H1 (cell line): ENCODE data around the gene CALHM3. TPM values are rescaled to one million over a fixed set of nuclear protein-coding genes. Genes with fewer than 3 reads are reported as not detected.

Experiments used
- CBX8 ChIP-seq: fragments of 300-800, 300-1000 bp; sonication (generic); IDR thresholded peaks from 2 replicates; pipeline ENCODE4 v1.7.1; 2016; ENCODE audit warnings: low read depth, low read length, borderline replicate concordance
- FOSL1 ChIP-seq: IDR thresholded peaks from 2 replicates; pipeline ENCODE4 v1.6.1; 2011; ENCODE audit warnings: mild to moderate bottlenecking, low read depth, low read length, moderate library complexity; ENCODE audit not compliant: insufficient read depth
- JUN ChIP-seq: IDR thresholded peaks from 2 replicates; pipeline ENCODE4 v1.6.1; 2011; ENCODE audit warnings: low read depth, mild to moderate bottlenecking, improper control_type of control experiment, low read length
- SP2 ChIP-seq: IDR thresholded peaks from 2 replicates; pipeline ENCODE4 v1.6.1; 2012; ENCODE audit warnings: mild to moderate bottlenecking, low read length, inconsistent platforms
- polyA plus RNA-seq, 7 experiments: library from polyadenylated mRNA; depleted of rRNA in 3 of 7; stranded (reverse) in 5 of 7; unstranded in 2 of 7; fragments of >200 nt in 5 of 7; fragments of 200-250 nt in 2 of 7; gene quantifications; 1 replicate in 5 of 7; 2 replicates in 1 of 7; 4 replicates in 1 of 7; pipeline versions ENCODE4 v1.2.1 to v1.2.3, GENCODE V29; 2011 to 2013; ENCODE audit warnings: missing spikeins in 2 of 7, mixed read lengths in 2 of 7
- total RNA-seq: library from RNA; stranded (reverse); fragmentation: NEBNext Ultra II Directional; extraction: Animal tissue kit (Norgen Biotek cat#: 25700); gene quantifications from 2 replicates; pipeline ENCODE4 v1.2.1, GENCODE V29; 2021

CALHM3 gene
- total and polyA plus RNA-seq, 2 of the 8 experiments (the other 6 are each of a cell fraction or from before 2014, with no cell fraction given), result 0.17 to 0.60 TPM

DNA sequence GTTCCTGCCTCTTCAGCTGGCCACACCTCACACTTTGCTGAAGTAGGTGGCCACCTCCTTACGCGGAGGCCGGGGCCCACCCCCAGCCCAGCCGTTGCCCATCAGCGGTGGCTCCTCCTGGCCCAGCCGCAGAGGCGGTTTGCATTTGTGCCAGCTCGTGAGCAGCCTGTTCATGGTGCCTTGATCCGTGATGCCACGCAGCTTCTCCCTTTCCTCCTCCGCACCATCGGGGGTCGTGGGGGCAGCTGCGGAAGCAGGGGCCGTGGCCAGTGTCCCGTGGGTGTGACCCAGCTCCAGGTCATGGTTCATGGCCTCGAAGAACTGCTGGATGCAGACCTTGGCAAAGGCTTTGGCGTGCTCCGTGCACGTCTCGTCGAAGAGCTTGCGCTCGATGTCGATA, 23.8 kb downstream of the CALHM3 start (continued):
- no peak for TF ChIP-seq SP2
- TF ChIP-seq CBX8, result no peak
- TF ChIP-seq JUN, result no peak
- no peak for TF ChIP-seq FOSL1
- TF ChIP-seq, all 59 proteins: peak for 0
